Measurements from ENCODE around the gene ATF3.

- no peak for TF ChIP-seq CTCF (IDR thresholded peaks at IDR 0.05; ENCODE audit: low read length)
- TF ChIP-seq EZH2 (IDR thresholded peaks at IDR 0.05; ENCODE audit: borderline replicate concordance, low read length): no peak
Observed at GRCh38 chr1:212568978-212569537, 39.5 kb upstream of the ATF3 start.

All from OCI-LY1 (cell line).